BLaER1 treated with 17β-estradiol and CSF1 and Interleukin-3, amounts not matched to agents 10 nM and 100 nM (cell line): ENCODE results near the gene MT1E.
"Not testable (repeated sequence)": the region's sequence is repeated elsewhere in the genome, so short reads cannot be mapped to it uniquely, and the experiment has no call there.

Experiments used
- H3K27ac ChIP-seq, 11 experiments: shearing (Covaris generic); formaldehyde crosslinking; 2 replicates each; pipeline ENCODE4 v1.8.1; 2022
- H3K27me3 ChIP-seq, 11 experiments: shearing (Covaris generic); formaldehyde crosslinking; 2 replicates each; pipeline ENCODE4 v1.8.1; 2022
- H3K36me3 ChIP-seq, 11 experiments: shearing (Covaris generic); formaldehyde crosslinking; 2 replicates each; pipeline ENCODE4 v1.8.1; 2022
- H3K4me1 ChIP-seq, 10 experiments: shearing (Covaris generic); formaldehyde crosslinking; 2 replicates each; pipeline ENCODE4 v1.8.1; 2022
- H3K4me2 ChIP-seq, 11 experiments: shearing (Covaris generic); formaldehyde crosslinking; 2 replicates each; pipeline ENCODE4 v1.8.1; 2022
- H3K4me3 ChIP-seq, 10 experiments: shearing (Covaris generic); formaldehyde crosslinking; 2 replicates each; pipeline ENCODE4 v1.8.1; 2022
- H3K9ac ChIP-seq, 11 experiments: shearing (Covaris generic); formaldehyde crosslinking; 2 replicates each; pipeline ENCODE4 v1.8.1; 2022
- H3K9me3 ChIP-seq, 11 experiments: shearing (Covaris generic); formaldehyde crosslinking; replicated peaks in 1 of 11; 2 replicates each; pipeline ENCODE4 v1.8.1; 2022
- H4K20me1 ChIP-seq, 11 experiments: shearing (Covaris generic); formaldehyde crosslinking; 2 replicates each; pipeline ENCODE4 v1.8.1; 2022
- Cebpa-rat ChIP-seq, 11 experiments: shearing (Covaris generic); IDR thresholded peaks; 2 replicates each; pipeline ENCODE4 v1.8.1; 2022

MT1E gene

DNA sequence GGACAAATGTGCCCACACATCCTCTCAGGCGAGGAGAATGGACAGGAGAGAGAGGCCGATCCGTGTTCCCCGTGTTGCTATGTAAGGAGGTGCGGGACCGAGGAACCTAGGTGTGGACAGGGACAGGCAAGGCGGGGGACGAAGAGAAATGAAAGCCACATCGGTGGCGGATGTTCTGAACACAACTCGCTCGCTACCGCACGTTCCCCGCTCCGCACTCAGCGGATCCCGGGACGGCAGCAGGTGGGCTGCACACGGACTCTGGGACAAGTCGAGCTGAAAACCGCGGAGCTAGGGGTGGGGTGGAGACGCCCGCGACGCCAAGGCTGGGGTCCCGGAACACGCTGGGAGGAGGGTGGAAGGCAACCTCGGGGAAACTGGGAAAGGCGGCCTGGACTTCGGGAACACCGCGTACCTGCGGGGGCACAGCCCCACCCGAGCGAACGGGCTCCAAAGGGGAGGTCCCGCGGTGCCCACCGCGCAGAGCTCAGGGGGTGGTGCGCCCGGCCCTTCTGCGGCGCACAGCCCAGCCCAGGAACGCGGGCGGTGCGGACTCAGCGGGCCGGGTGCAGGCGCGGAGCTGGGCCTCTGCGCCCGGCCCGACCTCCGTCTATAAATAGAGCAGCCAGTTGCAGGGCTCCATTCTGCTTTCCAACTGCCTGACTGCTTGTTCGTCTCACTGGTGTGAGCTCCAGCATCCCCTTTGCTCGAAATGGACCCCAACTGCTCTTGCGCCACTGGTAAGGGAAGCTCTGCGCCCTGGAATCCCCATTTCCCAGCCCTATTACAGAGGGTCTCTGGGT is at the start of gene MT1E:
MT1E (plus strand) TSS at position 642 of the 803 bp plus-strand sequence; CDS start at position 713, 71 bp downstream.
- peaks cover 0 to 9% (median 0%) of the 10 kb centered on the region in 11 experiments; a peak in 1 of 22 replicates for H3K9me3 ChIP-seq
- H3K27me3 ChIP-seq, result peaks cover 81 to 99% (median 97%) of the 10 kb centered on the region in 11 experiments
- no peak for TF ChIP-seq Cebpa-rat (IDR thresholded peaks at IDR 0.05)
- H3K4me3 ChIP-seq, result peak within 1 kb of the TSS; percentile 21 to 61 (median 40); a peak in 19 of 20 replicates
- peaks cover 0 to 27% (median 0%) of the 10 kb centered on the region in 11 experiments; a peak in 10 of 22 replicates for H4K20me1 ChIP-seq
- H3K27ac ChIP-seq, result no peak within 1 kb of the TSS
- H3K9ac ChIP-seq, result peak within 1 kb of the TSS in 1 of 11 experiments; percentile 54; a peak in 1 of 22 replicates
- H3K4me2 ChIP-seq, result peak within 1 kb of the TSS; percentile 46 to 86 (median 68)
- no peaks in the 10 kb centered on the region for H3K36me3 ChIP-seq
- peaks cover 8 to 18% (median 11%) of the 10 kb centered on the region in 10 experiments; a peak in 17 of 20 replicates for H3K4me1 ChIP-seq

DNA sequence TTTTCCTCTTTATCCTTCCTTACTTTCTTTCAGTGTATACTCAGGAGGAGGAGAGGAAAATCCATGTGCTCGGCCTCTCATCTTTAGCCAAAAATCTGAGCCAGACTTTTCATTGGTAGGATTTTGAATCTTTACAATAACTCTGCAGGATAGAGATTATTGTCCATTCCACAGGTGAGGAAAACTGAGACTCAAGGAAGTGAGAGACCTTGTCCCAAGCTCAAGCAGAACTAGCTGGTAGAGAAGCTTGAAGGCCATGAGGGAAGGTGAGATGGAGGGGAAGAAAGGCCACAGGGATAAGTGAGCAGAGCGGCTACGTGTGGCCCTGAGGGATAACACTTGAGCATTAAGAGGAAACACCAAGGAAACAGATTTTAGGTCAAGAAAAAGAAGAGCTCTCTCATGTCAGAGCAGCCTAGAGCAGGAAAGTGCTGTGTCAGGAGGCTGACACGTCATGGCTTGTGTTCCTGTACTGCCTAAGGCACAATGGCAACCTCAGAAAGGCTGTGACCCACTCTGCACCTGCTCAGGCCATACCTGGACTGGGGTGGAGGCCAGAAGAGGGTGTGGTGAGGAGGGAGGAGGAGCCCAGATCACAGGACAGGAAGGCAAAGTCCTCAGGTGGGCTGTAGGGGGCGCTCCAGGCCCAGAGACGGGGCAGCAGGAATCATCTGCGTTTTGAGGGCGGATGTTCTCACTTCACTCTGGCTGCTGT is 48.8 kb upstream of the MT1E start:
- Histone ChIP-seq H3K9ac (no peak overlapping the region), H3K27ac (no peak overlapping the region), H3K9me3 (peaks cover 21 to 49% (median 29%) of the 10 kb centered on the region in 11 experiments), H4K20me1 (no peaks in the 10 kb centered on the region), H3K4me3 (no peak overlapping the region), H3K4me2 (no peak overlapping the region), H3K36me3 (no peaks in the 10 kb centered on the region), H3K27me3 (no peaks in the 10 kb centered on the region), H3K4me1 (no peaks in the 10 kb centered on the region)
- TF ChIP-seq Cebpa-rat (IDR thresholded peaks at IDR 0.05), result no peak

GRCh38 chr16:56577300-56577625 is 48.3 kb upstream of the MT1E start:
- H3K4me3 ChIP-seq, result no peak overlapping the region
- H3K9me3 ChIP-seq, result peaks cover 21 to 49% (median 29%) of the 10 kb centered on the region in 11 experiments
- no peak for TF ChIP-seq Cebpa-rat (IDR thresholded peaks at IDR 0.05)
- no peaks in the 10 kb centered on the region for H4K20me1 ChIP-seq
- no peak overlapping the region for H3K4me2 ChIP-seq
- no peak overlapping the region for H3K27ac ChIP-seq
- no peaks in the 10 kb centered on the region for H3K36me3 ChIP-seq
- H3K4me1 ChIP-seq, result no peaks in the 10 kb centered on the region
- H3K9ac ChIP-seq, result no peak overlapping the region
- H3K27me3 ChIP-seq, result no peaks in the 10 kb centered on the region

DNA sequence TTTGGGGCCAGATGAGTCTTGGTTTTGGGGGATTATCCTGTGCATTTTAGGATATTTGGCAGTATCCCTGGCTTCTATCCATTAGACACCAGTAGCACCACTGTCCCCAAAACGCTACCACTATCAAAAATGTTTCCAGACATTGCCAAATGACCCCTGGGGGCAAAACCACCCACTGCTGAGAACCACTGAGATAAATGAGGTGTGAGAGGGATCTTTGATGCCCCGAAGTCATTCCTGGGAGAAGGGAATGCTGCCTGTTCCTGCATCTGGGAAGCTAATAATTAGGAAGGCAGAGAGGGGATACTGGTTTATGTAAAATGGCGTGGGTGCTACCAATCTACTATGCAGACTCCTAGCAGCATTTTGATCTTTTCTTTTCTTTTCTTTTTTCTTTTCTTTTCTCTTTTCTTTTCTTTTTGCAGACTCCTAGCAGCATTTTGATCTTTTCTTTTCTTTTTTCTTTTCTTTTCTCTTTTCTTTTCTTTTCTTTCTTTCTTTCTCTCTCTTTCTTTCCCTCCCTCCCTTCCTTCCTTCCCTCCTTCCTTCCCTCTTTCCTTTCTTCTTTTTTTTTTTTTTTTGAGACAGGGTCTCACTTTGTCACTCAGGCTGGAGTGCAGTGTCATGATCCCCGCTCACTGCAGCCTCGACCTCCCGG is 45.1 kb upstream of the MT1E start:
- no peak overlapping the region for H3K9ac ChIP-seq
- no peak overlapping the region for H3K4me3 ChIP-seq
- peaks cover 8 to 28% (median 21%) of the 10 kb centered on the region in 11 experiments; a peak in 21 of 22 replicates for H3K9me3 ChIP-seq
- H3K27ac ChIP-seq, result no peak overlapping the region
- no peak for TF ChIP-seq Cebpa-rat (IDR thresholded peaks at IDR 0.05)
- H3K27me3 ChIP-seq, result no peaks in the 10 kb centered on the region
- no peak overlapping the region for H3K4me2 ChIP-seq
- H3K36me3 ChIP-seq, result no peaks in the 10 kb centered on the region
- H3K4me1 ChIP-seq, result no peaks in the 10 kb centered on the region
- no peaks in the 10 kb centered on the region for H4K20me1 ChIP-seq

DNA sequence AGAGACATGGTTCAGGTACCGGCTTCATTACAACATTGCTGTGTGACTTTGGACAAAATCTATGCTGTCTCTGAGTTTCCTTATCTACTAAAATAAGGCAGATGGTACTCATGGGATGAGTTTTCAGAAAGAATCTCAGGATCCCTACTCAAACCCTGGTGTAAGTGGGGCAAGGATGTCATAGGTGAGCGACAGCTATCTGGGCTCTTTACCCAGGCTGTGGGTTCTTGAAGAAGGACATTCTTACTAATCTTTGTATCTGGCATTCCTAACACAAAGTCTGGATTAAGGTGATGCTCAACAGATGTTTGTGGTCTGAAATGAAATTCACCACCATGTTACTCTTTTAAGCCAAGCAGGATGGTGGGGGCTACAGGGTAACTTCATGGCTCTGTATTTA is 42.7 kb upstream of the MT1E start:
- not testable (repeated sequence) for H3K4me1 ChIP-seq, H3K36me3 ChIP-seq, H3K4me3 ChIP-seq, H3K27ac ChIP-seq, H3K9ac ChIP-seq, H3K27me3 ChIP-seq, H3K4me2 ChIP-seq, H4K20me1 ChIP-seq, H3K9me3 ChIP-seq

- peaks cover 0 to 10% (median 2%) of the 10 kb centered on the region in 11 experiments; a peak in 15 of 22 replicates for H3K27me3 ChIP-seq
- no peak overlapping the region for H3K9ac ChIP-seq
- no peaks in the 10 kb centered on the region for H4K20me1 ChIP-seq
- no peaks in the 10 kb centered on the region for H3K36me3 ChIP-seq
- H3K4me3 ChIP-seq, result no peak overlapping the region
- no peak overlapping the region for H3K4me2 ChIP-seq
- no peaks in the 10 kb centered on the region; a peak in 1 of 22 replicates for H3K9me3 ChIP-seq
- no peak overlapping the region for H3K27ac ChIP-seq
- TF ChIP-seq Cebpa-rat (IDR thresholded peaks at IDR 0.05), result no peak
- no peaks in the 10 kb centered on the region for H3K4me1 ChIP-seq
Observed at GRCh38 chr16:56583351-56584168, 42.0 kb upstream of the MT1E start.

DNA sequence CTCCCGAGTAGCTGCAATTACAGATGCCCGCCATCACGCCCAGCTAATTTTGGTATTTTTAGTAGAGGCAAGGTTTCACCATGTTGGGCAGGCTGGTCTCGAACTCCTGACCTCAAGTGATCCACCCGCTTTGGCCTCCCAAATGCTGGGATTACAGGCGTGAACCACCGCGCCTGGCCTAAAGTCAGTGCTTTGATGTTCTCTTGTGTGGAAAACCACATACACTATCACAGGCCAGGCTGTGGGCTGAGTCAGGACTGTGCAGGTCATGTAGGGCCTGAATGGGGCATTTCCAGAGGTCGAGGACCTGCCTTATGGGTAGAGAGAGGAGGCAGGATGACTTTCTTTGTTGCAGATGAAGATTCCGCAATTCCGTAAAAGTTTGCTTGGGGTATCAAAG is 41.3 kb upstream of the MT1E start:
- no peak for TF ChIP-seq Cebpa-rat (IDR thresholded peaks at IDR 0.05)
- Histone ChIP-seq H3K4me1 (no peaks in the 10 kb centered on the region), H3K27me3 (peaks cover 5 to 17% (median 9%) of the 10 kb centered on the region in 11 experiments), H3K4me3 (no peak overlapping the region), H3K9ac (no peak overlapping the region), H3K27ac (no peak overlapping the region), H3K36me3 (no peaks in the 10 kb centered on the region), H4K20me1 (no peaks in the 10 kb centered on the region; a peak in 1 of 22 replicates), H3K9me3 (no peaks in the 10 kb centered on the region), H3K4me2 (no peak overlapping the region)

GRCh38 chr16:56588781-56589140 is 36.8 kb upstream of the MT1E start:
- H3K27ac ChIP-seq, result no peak overlapping the region
- no peaks in the 10 kb centered on the region for H3K36me3 ChIP-seq
- no peaks in the 10 kb centered on the region; a peak in 1 of 22 replicates for H4K20me1 ChIP-seq
- no peak overlapping the region for H3K9ac ChIP-seq
- no peak for TF ChIP-seq Cebpa-rat (IDR thresholded peaks at IDR 0.05)
- H3K4me3 ChIP-seq, result no peak overlapping the region
- H3K4me2 ChIP-seq, result no peak overlapping the region
- peaks cover 18 to 30% (median 21%) of the 10 kb centered on the region in 11 experiments for H3K27me3 ChIP-seq
- H3K4me1 ChIP-seq, result peaks cover 0 to 19% (median 7%) of the 10 kb centered on the region in 10 experiments; a peak in 13 of 20 replicates
- H3K9me3 ChIP-seq, result no peaks in the 10 kb centered on the region; a peak in 1 of 22 replicates
